Astrocyte (in vitro differentiated cells and primary cell): Measurements from ENCODE around the gene TRAPPC10. TPM values are rescaled to one million over a fixed set of nuclear protein-coding genes. Genes with fewer than 3 reads are reported as not detected.
"Not testable (repeated sequence)": the region's sequence is repeated elsewhere in the genome, so short reads cannot be mapped to it uniquely, and the experiment has no call there.

Source experiments
- DNase-seq: peaks from one replicate; pipeline ENCODE4 v3.0.0-alpha.2; 2010; ENCODE audit warnings: low read depth
- FAIRE-seq: peaks from 2 replicates; lab custom pipeline; 2011; peaks lifted over from hg19 to GRCh38; lab: Jason Lieb, UNC
- H2AFZ ChIP-seq: 2 replicates; pipeline ENCODE4 v1.6.0; 2012; ENCODE audit warnings: low read depth, low read length, inconsistent platforms
- H3K27ac ChIP-seq: 2 replicates; pipeline ENCODE4 v1.5.1; 2011; ENCODE audit warnings: low read depth, low read length, inconsistent platforms
- H3K27me3 ChIP-seq: 2 replicates; pipeline ENCODE4 v1.6.0; 2011; ENCODE audit warnings: low read length, inconsistent platforms; ENCODE audit not compliant: insufficient read depth
- H3K36me3 ChIP-seq: 2 replicates; pipeline ENCODE4 v1.5.1; 2011; ENCODE audit warnings: low read length, inconsistent platforms; ENCODE audit not compliant: insufficient read depth
- H3K4me1 ChIP-seq: 2 replicates; pipeline ENCODE4 v1.5.1; 2011; ENCODE audit warnings: low read length, inconsistent platforms; ENCODE audit not compliant: insufficient read depth
- H3K4me2 ChIP-seq: 2 replicates; pipeline ENCODE4 v1.6.0; 2012; ENCODE audit warnings: low read length, inconsistent platforms
- H3K4me3 ChIP-seq: 2 replicates; pipeline ENCODE4 v1.5.1; 2011; ENCODE audit warnings: low read depth, mild to moderate bottlenecking, low read length, inconsistent platforms; ENCODE audit not compliant: insufficient read depth
- H3K79me2 ChIP-seq: 2 replicates; pipeline ENCODE4 v1.6.0; 2012; ENCODE audit warnings: mild to moderate bottlenecking, low read length, inconsistent platforms; ENCODE audit not compliant: insufficient read depth
- H3K9ac ChIP-seq: 2 replicates; pipeline ENCODE4 v1.6.0; 2012; ENCODE audit warnings: mild to moderate bottlenecking, low read length, inconsistent platforms
- H3K9me3 ChIP-seq: 2 replicates; pipeline ENCODE4 v1.5.1; 2012; ENCODE audit warnings: low read depth, mild to moderate bottlenecking, low read length, inconsistent platforms; ENCODE audit not compliant: insufficient read depth
- H4K20me1 ChIP-seq: 2 replicates; pipeline ENCODE4 v1.6.0; 2012; ENCODE audit warnings: low read length, inconsistent platforms; ENCODE audit not compliant: insufficient read depth
- H3K27ac Mint-ChIP-seq: one replicate; pipeline ENCODE4 v1.8.0; 2021; ENCODE audit warnings: mild to moderate bottlenecking, mixed read lengths; ENCODE audit not compliant: unreplicated experiment
- H3K27me3 Mint-ChIP-seq: one replicate; pipeline ENCODE4 v1.8.0; 2021; ENCODE audit warnings: low read depth, mixed read lengths; ENCODE audit not compliant: unreplicated experiment
- H3K36me3 Mint-ChIP-seq: one replicate; pipeline ENCODE4 v1.8.0; 2021; ENCODE audit warnings: low read depth, mixed read lengths; ENCODE audit not compliant: unreplicated experiment
- H3K4me1 Mint-ChIP-seq: one replicate; pipeline ENCODE4 v1.8.0; 2021; ENCODE audit warnings: low read depth, mixed read lengths; ENCODE audit not compliant: unreplicated experiment
- H3K4me3 Mint-ChIP-seq: one replicate; pipeline ENCODE4 v1.8.0; 2021; ENCODE audit warnings: mild to moderate bottlenecking, moderate library complexity, mixed read lengths; ENCODE audit not compliant: unreplicated experiment
- H3K9me3 Mint-ChIP-seq: one replicate; pipeline ENCODE4 v1.8.0; 2021; ENCODE audit warnings: mild to moderate bottlenecking, mixed read lengths; ENCODE audit not compliant: unreplicated experiment
- total RNA-seq: library from RNA; stranded (reverse); gene quantifications from 2 replicates; pipeline ENCODE4 v1.2.1, GENCODE V29; 2021

The TRAPPC10 gene
- total RNA-seq, 1 donor from 2014 or later = 45.7 TPM

- H3K4me2 ChIP-seq, H3K4me1 ChIP-seq, H3K79me2 ChIP-seq, H3K27ac Mint-ChIP-seq, H3K9ac ChIP-seq, H4K20me1 ChIP-seq, H3K36me3 Mint-ChIP-seq, H3K36me3 ChIP-seq, H3K4me1 Mint-ChIP-seq, H3K4me3 Mint-ChIP-seq, H3K27ac ChIP-seq, H3K9me3 ChIP-seq, H3K27me3 Mint-ChIP-seq, H3K4me3 ChIP-seq, FAIRE-seq, DNase-seq, H3K9me3 Mint-ChIP-seq, H2AFZ ChIP-seq, H3K27me3 ChIP-seq: not testable (repeated sequence)
Observed at GRCh38 chr21:44143380-44143779, 131.3 kb downstream of the TRAPPC10 start.

GRCh38 chr21:44143996-44144395 lies 131.9 kb downstream of the TRAPPC10 start:
- H3K36me3 Mint-ChIP-seq, H4K20me1 ChIP-seq, H3K4me1 ChIP-seq, H3K36me3 ChIP-seq, H3K4me3 Mint-ChIP-seq, H3K27ac Mint-ChIP-seq, H2AFZ ChIP-seq, H3K9me3 ChIP-seq, H3K79me2 ChIP-seq, FAIRE-seq, H3K4me1 Mint-ChIP-seq, H3K4me2 ChIP-seq, H3K9me3 Mint-ChIP-seq, DNase-seq, H3K4me3 ChIP-seq, H3K9ac ChIP-seq, H3K27me3 ChIP-seq, H3K27ac ChIP-seq, H3K27me3 Mint-ChIP-seq: not testable (repeated sequence)

- H3K9ac ChIP-seq, DNase-seq, H3K27me3 Mint-ChIP-seq, H3K79me2 ChIP-seq, H3K36me3 Mint-ChIP-seq, H3K36me3 ChIP-seq, H3K4me2 ChIP-seq, FAIRE-seq, H3K4me1 Mint-ChIP-seq, H3K9me3 ChIP-seq, H3K4me3 ChIP-seq, H3K27me3 ChIP-seq, H3K4me1 ChIP-seq, H4K20me1 ChIP-seq, H3K4me3 Mint-ChIP-seq, H3K9me3 Mint-ChIP-seq, H2AFZ ChIP-seq, H3K27ac Mint-ChIP-seq, H3K27ac ChIP-seq: not testable (repeated sequence)
Observed at GRCh38 chr21:44144784-44145602, 132.9 kb downstream of the TRAPPC10 start.

- not testable (repeated sequence) for H3K9me3 Mint-ChIP-seq, H3K27me3 Mint-ChIP-seq, H3K4me1 ChIP-seq, H3K36me3 Mint-ChIP-seq, H3K4me2 ChIP-seq, H3K4me3 ChIP-seq, H3K27ac Mint-ChIP-seq, H2AFZ ChIP-seq, FAIRE-seq, H3K27ac ChIP-seq, H3K27me3 ChIP-seq, H4K20me1 ChIP-seq, H3K9me3 ChIP-seq, H3K4me3 Mint-ChIP-seq, DNase-seq, H3K79me2 ChIP-seq, H3K9ac ChIP-seq, H3K36me3 ChIP-seq, H3K4me1 Mint-ChIP-seq
Observed at GRCh38 chr21:44145616-44146015, 133.5 kb downstream of the TRAPPC10 start.

GRCh38 chr21:44147108-44147507 lies 135.0 kb downstream of the TRAPPC10 start:
- H3K27me3 Mint-ChIP-seq, DNase-seq, FAIRE-seq, H3K9ac ChIP-seq, H3K27ac ChIP-seq, H3K9me3 ChIP-seq, H3K4me1 Mint-ChIP-seq, H3K36me3 Mint-ChIP-seq, H3K4me3 ChIP-seq, H3K4me2 ChIP-seq, H3K27me3 ChIP-seq, H3K36me3 ChIP-seq, H3K9me3 Mint-ChIP-seq, H4K20me1 ChIP-seq, H3K79me2 ChIP-seq, H3K4me3 Mint-ChIP-seq, H3K27ac Mint-ChIP-seq, H3K4me1 ChIP-seq, H2AFZ ChIP-seq: not testable (repeated sequence)

GRCh38 chr21:44150255-44150654 lies 138.1 kb downstream of the TRAPPC10 start:
- H3K27ac Mint-ChIP-seq, H3K36me3 ChIP-seq, H3K36me3 Mint-ChIP-seq, H3K4me3 Mint-ChIP-seq, H3K27ac ChIP-seq, H3K79me2 ChIP-seq, H3K9me3 Mint-ChIP-seq, H3K4me1 ChIP-seq, H4K20me1 ChIP-seq, H3K9ac ChIP-seq, H3K9me3 ChIP-seq, H3K27me3 Mint-ChIP-seq, H2AFZ ChIP-seq, H3K4me3 ChIP-seq, H3K27me3 ChIP-seq, FAIRE-seq, H3K4me1 Mint-ChIP-seq, H3K4me2 ChIP-seq, DNase-seq: not testable (repeated sequence)
